Measurements from ENCODE around the gene BICC1. TPM values are rescaled to one million over a fixed set of nuclear protein-coding genes. Genes with fewer than 3 reads are reported as not detected.
"Not testable (repeated sequence)": the region's sequence is repeated elsewhere in the genome, so short reads cannot be mapped to it uniquely, and the experiment has no call there.

The BICC1 gene
- polyA plus RNA-seq, 3 donors, result 4.6 to 20.8 (median 8.6) TPM

DNA sequence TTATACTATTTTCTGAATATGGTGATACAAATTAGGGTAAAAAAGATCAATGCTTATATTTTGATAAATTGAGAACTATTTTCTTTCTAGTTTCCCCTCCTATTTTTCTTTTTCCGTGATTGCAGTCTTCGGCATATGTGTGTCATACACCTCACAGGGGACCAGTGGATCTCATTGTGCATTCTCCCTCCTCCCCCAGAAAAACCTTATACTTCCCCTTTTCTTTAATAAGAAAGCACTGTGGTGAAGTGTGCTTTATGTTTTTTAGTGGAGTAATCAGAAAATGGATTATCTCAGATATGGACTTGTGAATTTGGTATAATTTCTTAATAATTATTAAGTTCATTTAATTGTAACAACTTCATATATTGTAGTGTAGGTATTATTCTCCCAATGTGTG, 72.8 kb downstream of the BICC1 start:
- no peak overlapping the region for H3K27ac ChIP-seq (ENCODE audit: low read depth, low read length)
- 62 to 100% (median 75%) methylated on average over 2 of the region's 2 CpGs for WGBS, 3 donors

DNA sequence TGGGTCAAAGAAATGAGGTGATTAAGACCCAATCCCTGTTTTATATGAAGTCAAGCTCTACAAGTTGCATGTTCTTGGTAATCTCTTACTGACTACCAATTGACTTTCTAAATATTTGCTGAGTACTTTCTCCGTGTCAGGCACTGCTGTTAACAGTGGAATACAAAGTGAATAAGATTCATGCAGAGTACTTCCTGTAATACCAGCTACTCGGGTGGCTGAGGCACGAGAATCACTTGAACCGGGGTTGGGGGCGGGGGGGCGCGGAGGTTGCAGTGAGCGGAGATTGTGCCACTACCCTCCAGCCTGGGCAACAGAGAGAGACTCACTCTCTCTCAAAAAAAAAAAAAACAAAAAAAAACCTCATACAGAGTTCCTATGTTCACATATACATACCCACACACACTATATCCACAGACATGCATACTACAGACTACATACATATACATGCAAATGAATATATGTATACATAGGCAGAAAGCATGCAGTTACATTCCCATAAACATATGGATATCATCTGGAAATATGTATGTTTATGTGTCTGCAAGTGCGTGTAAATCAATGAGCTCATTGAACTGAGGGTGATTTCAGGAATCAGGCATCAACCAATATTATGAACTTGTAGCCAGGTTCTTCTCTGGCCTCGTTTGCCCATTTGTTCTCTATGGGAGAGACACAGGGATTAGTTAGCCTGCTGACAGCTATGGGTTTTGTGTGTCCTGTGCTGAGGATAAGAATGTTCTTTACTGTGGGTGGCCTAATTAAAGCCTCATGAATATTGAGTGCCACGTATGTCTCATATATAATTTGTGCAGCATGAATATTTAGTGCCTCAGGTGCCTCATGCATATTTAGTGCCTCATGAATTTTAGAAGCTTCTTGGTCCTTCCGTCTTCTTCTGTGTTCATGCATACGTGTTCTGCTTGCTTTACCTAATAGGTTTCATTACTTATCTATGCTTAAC, 73.9 kb downstream of the BICC1 start:
- H3K27ac ChIP-seq (ENCODE audit: low read depth, low read length), result no peak overlapping the region
- 68 to 77% (median 69%) methylated on average over 13 of the region's 13 CpGs for WGBS, 3 donors

DNA sequence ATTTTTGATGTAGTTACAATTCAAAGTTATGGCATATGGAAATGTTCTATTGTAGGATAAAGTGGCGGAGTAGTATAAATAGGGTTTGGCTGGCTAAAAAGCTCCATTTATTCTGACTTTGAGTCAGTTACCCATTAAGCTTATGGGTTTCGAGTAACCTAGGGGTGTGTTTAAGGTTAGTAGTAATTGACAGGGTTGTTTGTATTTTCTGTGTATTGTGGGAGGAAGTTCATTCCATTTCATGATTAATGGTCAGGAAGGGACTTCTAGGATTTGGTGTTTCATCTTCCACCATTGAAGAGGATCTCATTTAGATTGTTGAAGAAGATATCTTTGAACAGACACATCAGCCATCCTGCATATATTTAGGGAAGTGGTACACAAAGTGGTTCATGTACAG, 75.0 kb downstream of the BICC1 start:
- no peak overlapping the region for H3K27ac ChIP-seq (ENCODE audit: low read depth, low read length)
- 78 to 96% (median 95%) methylated on average over 2 of the region's 2 CpGs for WGBS, 3 donors

DNA sequence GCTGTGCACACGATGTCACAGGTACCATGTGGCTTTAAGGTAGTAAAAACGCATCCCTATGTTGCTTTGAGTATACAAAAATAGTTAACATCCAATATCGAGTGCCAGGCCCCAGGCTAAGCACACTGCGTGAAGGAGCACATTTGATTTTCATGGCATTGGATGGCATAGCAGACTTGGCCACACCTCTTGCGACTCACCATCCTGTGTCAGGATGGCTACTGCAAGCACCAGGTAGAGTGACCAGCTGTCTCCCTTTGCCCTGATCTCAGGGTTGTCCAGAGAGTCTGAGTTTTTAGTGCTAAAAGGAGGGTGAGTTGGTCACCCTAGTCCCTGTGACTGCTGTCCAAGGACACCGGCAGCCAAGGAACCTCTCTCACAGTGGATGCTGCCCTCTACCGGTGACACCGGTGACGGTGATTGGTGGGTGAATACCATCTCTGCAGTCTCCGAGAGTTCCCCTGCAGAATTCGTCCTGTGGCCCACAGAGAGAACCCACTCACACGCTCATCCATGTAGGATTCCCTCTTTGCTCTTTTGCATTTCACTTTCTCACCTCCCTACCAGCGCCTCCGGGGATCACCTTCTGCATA, 76.1 kb downstream of the BICC1 start:
- no peak overlapping the region for H3K27ac ChIP-seq (ENCODE audit: low read depth, low read length)
- WGBS, 3 donors, result 72 to 91% (median 88%) methylated on average over 14 of the region's 14 CpGs

DNA sequence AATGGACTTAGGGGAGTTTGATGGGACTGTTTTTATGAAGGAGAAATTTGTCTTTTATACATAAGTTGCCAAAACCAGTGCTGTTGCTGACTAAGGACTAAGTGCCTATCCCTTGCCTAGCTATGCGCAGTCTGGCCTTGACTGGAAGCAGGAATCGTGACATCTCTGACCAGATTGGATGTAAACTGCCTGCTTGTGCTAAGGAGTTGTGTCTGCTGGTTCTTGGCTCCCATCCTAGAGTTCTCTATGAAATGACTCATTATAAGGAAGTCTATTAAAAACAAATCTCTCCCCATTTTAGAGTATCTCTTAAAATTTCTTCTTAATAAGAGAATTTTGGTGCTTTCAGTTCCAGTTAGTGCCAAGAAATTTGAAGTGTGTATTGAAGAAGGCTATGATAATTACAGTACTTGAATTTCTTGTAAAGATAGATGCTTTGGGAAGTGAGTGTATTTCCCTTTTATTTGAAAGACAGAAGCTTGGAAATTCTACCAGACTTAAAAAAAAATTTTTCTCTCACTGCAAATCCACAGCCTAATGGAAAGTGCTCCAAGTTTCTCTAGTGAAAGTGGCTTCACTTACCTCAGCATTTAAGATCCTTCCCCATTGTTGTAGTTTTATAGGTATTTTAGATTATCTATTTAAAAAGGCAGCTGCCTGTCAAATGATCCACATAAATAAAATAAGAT, 77.6 kb downstream of the BICC1 start:
- H3K27ac ChIP-seq (ENCODE audit: low read depth, low read length), result no peak overlapping the region
- 42 to 62% (median 51%) methylated on average over 2 of the region's 2 CpGs for WGBS, 3 donors

DNA sequence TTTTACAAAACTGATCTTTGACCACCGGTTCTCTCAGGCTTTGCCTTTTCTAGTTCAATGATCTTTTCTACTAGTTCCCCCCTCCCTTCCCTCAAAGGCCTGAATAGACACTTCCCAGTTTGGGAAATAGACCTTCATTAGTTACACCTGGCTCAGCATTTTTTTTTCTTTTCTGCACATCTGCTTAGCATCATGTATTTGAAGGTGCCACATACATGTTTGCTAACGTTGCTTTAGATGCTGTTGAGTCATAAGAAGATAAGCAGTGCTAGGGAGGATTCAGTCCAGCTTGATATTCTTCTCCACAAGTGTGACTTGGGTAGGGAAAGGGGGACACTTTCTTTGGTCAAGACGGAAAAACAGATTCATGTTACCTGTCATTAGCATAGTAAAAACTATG, 78.3 kb downstream of the BICC1 start:
- no peak overlapping the region for H3K27ac ChIP-seq (ENCODE audit: low read depth, low read length)
- 58 to 74% (median 65%) methylated on average over 3 of the region's 3 CpGs for WGBS, 3 donors

DNA sequence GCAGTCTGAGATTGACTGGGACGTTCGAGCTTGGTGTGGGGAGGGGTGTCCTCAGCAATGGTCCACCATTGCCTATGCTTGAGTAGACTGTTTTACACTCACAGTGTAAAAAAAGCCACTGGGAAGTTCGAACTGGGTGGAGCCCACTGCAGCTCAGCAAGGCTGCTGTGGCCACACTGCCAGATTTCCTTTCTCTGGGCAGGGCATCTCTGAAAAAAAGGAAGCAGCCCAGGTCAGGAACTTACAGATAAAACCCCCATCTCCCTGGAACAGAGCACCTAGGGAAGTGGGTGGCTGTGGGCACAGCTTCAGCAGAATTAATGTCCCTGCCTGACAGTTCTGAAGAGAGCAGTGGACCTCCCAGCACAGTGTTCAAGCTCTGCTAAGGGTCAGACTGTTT, 80.3 kb downstream of the BICC1 start:
- 28 to 81% (median 55%) methylated on average over 3 of the region's 3 CpGs for WGBS, 3 donors
- no peak overlapping the region for H3K27ac ChIP-seq (ENCODE audit: low read depth, low read length)

DNA sequence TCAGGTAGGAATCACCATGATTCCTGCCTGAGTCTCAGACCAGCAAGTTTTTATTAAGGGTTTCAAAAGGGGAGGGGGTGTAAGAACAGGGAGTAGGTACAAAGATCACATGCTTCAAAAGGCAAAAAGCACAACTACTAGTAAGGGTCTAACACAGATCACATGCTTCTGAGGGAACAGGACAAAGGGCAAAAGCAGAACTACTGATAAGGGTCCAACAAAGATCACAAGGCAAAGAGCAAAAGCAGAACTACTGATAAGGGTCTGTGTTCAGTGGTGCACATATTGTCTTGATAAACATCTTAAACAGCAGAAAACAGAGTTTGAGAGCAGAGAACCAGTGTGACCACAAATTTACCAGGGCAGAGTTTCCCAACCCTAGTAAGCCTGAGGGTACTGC, 84.5 kb downstream of the BICC1 start:
- not testable (repeated sequence) for H3K27ac ChIP-seq (ENCODE audit: low read depth, low read length)

DNA sequence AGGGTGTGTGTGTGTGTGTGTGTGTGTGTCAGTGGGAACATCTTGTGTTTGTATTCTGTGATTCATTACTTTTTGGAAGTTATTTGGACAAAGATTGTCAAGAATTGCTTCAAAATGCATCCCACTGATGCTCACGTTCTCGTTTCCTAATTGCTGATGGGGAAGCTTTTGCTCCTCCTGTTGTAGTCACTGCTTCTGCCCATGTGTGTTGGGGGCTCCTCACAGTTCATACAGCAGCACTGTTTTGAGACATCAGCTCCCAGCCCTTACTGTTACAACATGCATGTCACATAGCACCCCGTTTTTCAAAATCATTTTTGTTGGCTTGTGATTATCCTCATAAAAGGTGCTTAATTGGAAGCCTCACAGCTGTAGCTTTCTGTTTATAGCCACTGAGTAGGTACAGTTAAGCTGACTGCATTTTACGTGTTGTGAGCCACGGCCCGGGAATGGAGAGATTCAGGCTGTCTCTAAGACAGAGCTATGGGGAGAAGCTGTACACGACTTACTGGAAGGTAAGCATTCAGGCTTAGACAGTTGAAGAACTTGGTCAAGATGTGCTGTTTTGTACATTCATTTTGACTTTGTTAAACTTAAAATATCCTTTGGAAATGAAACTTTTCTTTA, 87.4 kb downstream of the BICC1 start:
- WGBS, 3 donors, result 81 to 89% (median 88%) methylated on average over 7 of the region's 7 CpGs
- H3K27ac ChIP-seq (ENCODE audit: low read depth, low read length), result no peak overlapping the region

DNA sequence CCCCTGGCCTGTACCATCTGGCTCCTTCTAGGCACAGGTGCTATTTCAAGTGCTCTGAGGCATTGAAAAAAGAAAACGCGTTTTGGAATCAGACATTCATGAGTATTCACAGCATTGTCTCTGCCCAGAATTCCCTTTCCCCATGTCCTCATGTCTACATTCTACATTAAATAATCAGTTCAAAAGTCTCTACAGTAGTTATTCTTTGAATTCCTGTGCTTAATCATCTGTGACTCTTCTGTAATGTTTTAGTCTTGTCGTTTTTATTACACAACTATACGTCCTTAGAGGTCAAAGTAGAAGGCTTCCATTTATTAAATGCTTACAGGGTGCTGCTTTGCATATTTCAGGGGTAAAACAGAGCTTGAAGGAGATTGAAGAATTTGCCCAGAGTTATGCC, 95.7 kb downstream of the BICC1 start:
- H3K27ac ChIP-seq (ENCODE audit: low read depth, low read length), result no peak overlapping the region

DNA sequence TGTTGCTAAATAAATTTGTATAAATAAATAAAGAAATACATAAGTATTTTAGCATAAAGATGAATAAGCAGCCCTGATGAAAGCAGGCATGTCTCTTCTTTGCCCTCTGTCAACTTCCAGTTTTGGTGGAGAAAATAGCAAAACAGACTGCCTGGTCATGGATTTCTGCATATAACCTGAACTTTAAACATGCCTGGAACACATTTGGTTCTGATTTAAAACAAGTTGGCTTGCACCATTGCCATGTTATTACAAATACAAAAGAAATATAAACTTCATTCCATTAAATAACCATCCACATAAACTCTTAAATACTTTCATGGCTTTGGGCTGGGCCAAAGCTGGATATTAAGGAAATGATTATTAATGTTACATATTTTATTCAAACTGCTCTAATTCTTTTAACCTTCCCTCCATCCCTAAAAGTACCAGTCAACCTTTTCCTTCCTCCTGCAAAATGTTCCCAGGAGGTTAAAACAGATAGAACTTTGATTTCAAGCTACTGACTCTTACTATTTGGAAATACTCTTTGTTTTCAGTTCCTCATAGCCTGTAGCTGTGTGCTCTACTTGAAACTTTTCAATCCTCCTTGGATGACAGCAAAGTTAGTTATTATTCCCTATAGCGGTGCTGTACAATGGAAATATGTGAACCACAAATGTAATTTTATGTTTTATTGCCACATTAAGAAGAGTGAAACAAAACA, 96.3 kb downstream of the BICC1 start:
- WGBS, 3 donors, result 79 to 85% (median 84%) methylated on average over 1 of the region's 1 CpG
- H3K27ac ChIP-seq (ENCODE audit: low read depth, low read length), result no peak overlapping the region

More for the DNA sequence above, 95.7 kb downstream of the BICC1 start:
- WGBS, 3 donors, result 53 to 69% (median 60%) methylated on average over 4 of the region's 4 CpGs

DNA sequence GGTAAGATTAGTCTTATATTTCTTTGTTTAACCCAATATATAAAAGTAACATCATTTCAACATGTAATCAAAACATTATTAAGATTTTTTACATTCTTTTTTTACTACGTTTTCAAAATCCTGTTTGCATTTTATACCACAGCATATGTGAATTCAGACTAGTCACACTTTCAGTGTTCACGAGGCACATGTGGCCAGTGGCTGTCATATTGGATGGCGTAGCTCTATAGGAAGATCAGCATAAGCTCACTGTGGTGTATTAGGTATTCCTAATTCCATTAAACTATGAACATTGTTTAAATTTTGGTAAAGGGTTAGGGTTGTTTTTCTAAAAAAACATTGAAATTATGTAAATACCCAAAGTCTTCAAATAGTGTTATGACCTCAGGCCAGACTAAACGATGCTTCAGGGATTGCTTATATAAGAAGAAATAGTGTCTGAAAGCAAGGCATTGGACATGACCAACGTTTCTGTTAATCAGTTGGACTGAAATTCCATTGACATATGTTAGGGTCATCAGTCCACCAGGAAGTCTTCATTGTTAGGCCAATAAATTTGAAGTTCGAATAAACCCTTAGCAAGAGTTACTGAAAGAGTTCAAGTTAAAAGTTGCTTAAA, 97.0 kb downstream of the BICC1 start:
- H3K27ac ChIP-seq (ENCODE audit: low read depth, low read length), result no peak overlapping the region
- WGBS, 3 donors, result 69 to 77% (median 72%) methylated on average over 6 of the region's 6 CpGs

DNA sequence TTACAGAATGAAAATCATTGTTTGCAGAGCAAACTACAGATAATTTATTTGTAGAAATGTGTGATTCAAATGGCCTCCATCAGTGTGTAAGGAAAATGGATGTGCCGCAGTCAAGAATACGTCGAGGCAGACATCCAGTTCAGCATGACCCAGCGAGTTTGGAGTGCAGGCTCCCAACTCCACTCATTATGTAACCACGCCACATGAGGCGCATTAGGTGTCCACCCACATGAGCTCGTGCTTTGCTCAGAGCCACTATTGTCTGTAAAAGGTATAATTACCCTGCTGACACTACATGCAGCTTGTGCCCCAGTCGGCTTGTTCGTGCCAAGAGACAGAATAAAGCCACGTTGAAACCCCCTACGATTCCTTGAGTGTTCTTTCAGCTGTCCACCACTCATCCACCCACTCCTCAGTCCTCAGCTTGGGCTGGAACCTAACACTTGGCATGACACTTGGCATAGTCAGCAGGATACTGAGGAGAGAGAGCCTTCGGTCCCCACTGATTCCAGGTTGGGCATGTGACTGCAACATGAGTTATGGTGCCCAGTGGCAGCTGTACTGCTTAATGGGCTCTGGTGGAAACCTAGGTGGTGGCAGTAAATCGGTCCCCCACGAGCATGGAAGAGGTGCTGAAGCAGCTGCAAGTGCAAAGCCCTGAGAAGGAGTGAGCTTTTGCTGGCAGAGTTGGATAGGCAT, 102.7 kb downstream of the BICC1 start:
- H3K27ac ChIP-seq (ENCODE audit: low read depth, low read length), result no peak overlapping the region
- 76 to 89% (median 82%) methylated on average over 14 of the region's 14 CpGs for WGBS, 3 donors

DNA sequence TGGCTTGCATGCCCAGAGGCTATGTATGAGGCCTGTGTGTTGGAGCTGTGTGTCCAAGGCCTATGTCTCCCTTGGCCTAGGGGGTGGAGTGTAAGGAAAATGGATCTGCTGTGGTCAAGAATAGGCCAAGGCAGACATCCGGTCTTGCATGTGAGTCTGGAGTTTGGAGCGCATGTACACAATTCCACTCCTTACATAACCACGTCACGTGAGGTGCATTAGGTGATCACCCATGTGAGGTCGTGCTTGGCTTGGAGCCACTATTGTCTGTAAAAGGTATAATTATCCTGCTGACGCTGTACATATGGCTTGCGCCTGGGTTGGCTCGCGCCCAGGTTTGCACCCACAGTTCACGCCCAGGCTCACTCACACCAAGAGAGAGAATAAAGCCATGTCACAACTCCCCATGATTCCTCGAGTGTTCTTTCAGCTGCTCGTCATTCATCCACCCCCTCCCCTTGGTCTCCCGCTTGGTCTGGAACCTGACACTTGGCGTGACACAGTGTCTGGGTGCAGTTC, 105.5 kb downstream of the BICC1 start:
- WGBS, 3 donors, result 89 to 94% (median 90%) methylated on average over 14 of the region's 14 CpGs
- H3K27ac ChIP-seq (ENCODE audit: low read depth, low read length), result no peak overlapping the region

DNA sequence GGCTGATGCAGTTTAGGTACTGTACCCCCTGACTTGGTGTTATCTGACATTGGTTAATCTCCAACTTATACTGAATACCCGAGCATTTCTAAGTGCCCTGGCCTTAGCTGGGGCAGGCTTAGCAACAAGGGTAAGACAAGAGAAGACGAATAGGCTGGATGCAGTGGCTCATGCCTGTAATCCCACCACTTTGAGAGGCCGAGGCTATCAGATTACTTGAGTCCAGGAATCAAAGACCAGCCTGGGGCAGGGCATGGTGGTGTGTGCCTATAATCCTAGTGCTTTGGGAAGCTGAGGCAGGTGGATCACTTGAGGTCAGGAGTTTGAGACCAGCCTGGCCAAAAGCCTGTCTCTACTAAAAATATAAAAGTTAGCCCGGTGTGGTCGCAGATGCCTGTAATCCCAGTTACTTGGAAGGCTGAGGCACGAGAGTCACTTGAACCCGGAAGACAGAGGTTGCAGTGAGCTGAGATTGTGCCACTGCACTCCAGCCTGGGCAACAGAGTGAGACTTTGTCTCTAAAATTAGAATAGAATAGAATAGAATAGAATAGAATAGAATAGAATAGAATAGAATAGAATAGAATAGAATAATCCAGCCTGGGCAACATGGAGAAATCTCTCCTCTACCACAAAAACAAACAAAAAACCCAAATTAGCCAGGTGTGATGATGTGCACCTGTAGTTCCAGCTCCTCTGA, 108.9 kb downstream of the BICC1 start:
- 66 to 90% (median 84%) methylated on average over 7 of the region's 7 CpGs for WGBS, 3 donors
- no peak overlapping the region for H3K27ac ChIP-seq (ENCODE audit: low read depth, low read length)

DNA sequence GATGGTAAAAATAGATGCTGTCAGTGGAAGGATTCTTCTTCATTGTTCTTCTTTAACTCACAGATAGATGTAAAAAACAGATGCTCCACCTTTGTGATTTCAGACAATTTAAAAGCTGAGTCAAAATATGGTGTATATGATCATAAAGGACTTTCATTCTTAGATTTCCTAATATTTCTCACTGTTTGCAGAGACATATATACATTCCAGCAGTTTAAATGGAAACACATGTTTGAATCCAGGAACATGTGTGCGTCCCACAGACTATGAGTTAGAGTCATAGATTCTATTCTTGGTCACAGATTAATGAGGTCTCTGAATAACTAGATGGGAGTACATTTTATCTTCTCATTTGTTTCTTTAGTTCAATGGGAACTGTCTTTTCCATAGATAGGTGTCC, 109.6 kb downstream of the BICC1 start:
- H3K27ac ChIP-seq (ENCODE audit: low read depth, low read length), result no peak overlapping the region
- 67 to 86% (median 73%) methylated on average over 1 of the region's 1 CpG for WGBS, 3 donors

DNA sequence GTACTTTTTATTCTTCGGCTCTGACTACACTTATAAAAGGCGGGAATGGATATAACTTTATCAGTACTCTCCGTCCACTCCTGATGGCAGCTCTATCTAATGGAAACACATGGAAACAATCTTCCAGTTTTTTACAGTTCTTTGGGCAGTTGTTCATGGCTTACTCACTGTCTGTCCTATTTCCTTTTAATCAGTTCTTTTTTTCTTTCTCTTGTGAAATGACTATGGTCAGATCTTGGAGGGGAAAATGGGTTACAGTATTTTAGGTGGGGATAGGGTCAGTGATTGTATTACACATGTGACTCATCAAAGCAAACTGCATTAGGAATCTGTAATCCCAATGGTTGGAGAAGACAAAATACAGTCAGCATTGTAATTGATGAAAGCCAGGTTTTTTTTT, 112.4 kb downstream of the BICC1 start:
- WGBS, 3 donors, result 42 to 65% (median 50%) methylated on average over 3 of the region's 3 CpGs
- H3K27ac ChIP-seq (ENCODE audit: low read depth, low read length), result no peak overlapping the region
